Panc1 (cell line): ENCODE data around the gene ZNF609. TPM values are rescaled to one million over a fixed set of nuclear protein-coding genes. Genes with fewer than 3 reads are reported as not detected.

ENCODE experiments used
- ATAC-seq: fragments of 200-7000 bp; cut with Tn5 transposase; 2 replicates; pipeline ENCODE4 v1.9.1; 2020; ENCODE audit warnings: mild to moderate bottlenecking, moderate library complexity
- BruUV-seq: library from RNA; stranded (reverse); fragments of 400-500 nt; replicated peaks from 2 replicates; lab custom pipeline; 2021; lab: Mats Ljungman, UMichigan
- CTCF ChIA-PET: fragments of 300-600 bp; sonication (Branson Sonifier 250); formaldehyde crosslinking; loops from one replicate; lab custom pipeline; 2022; ENCODE audit warnings: antibody characterized with exemption; lab: Charles Lee
- POLR2A ChIA-PET: fragments of 300-600 bp; sonication (Branson Sonifier 250); formaldehyde crosslinking; loops from one replicate; lab custom pipeline; 2022; ENCODE audit warnings: antibody characterized with exemption; lab: Charles Lee
- DNase-seq: peaks from one replicate; pipeline ENCODE4 v3.0.0-alpha.2; 2010; ENCODE audit warnings: low read depth, low spot score
- H3K27ac ChIP-seq: 2 replicates; pipeline ENCODE4 v1.5.1; 2011; ENCODE audit warnings: mild to moderate bottlenecking, low read length, inconsistent platforms
- H3K27me3 ChIP-seq: fragments of 200-500 bp; sonication (Bioruptor generic); 2 replicates; pipeline ENCODE4 v1.6.0; 2014; ENCODE audit warnings: low read length, inconsistent platforms; ENCODE audit not compliant: control insufficient read depth, insufficient read depth
- H3K36me3 ChIP-seq: fragments of 200-500 bp; sonication (Bioruptor generic); 2 replicates; pipeline ENCODE4 v1.5.1; 2014; ENCODE audit warnings: inconsistent platforms, mild to moderate bottlenecking, low read length, moderate library complexity; ENCODE audit not compliant: control insufficient read depth, insufficient read depth
- H3K4me1 ChIP-seq: 2 replicates; pipeline ENCODE4 v1.5.1; 2011; ENCODE audit warnings: inconsistent platforms, mild to moderate bottlenecking, low read length, moderate library complexity; ENCODE audit not compliant: control insufficient read depth, insufficient read depth
- H3K4me3 ChIP-seq, 2 experiments: 2 replicates each; pipeline ENCODE4 v1.5.1; 2011 to 2012; ENCODE audit warnings: low read depth in 2 of 2, low read length in 2 of 2, mild to moderate bottlenecking in 2 of 2, inconsistent platforms in 1 of 2, moderate library complexity in 1 of 2
- H3K9me3 ChIP-seq: fragments of 200-500 bp; sonication (Bioruptor generic); 2 replicates; pipeline ENCODE4 v1.5.1; 2014; ENCODE audit warnings: low read depth, mild to moderate bottlenecking, inconsistent platforms, low read length, moderate library complexity; ENCODE audit not compliant: control insufficient read depth, insufficient read depth
- POLR2AphosphoS5 ChIP-seq: IDR thresholded peaks from 2 replicates; pipeline ENCODE4 v1.6.1; 2012; ENCODE audit warnings: mild to moderate bottlenecking, low read depth, low read length, moderate library complexity
- REST ChIP-seq, 2 experiments: IDR thresholded peaks; 2 replicates each; pipeline ENCODE4 v1.6.1; 2011 to 2012; ENCODE audit warnings: low read depth in 2 of 2, control low read depth in 1 of 2, low read length in 1 of 2, mild to moderate bottlenecking in 1 of 2, moderate library complexity in 1 of 2; ENCODE audit not compliant: insufficient read depth in 1 of 2
- SIN3A ChIP-seq: IDR thresholded peaks from 2 replicates; pipeline ENCODE4 v1.6.1; 2012; ENCODE audit warnings: low read depth, mild to moderate bottlenecking, low read length, moderate library complexity, borderline replicate concordance; ENCODE audit not compliant: insufficient read depth
- TCF7L2 ChIP-seq: IDR thresholded peaks from 2 replicates; pipeline ENCODE4 v1.6.1; 2011; ENCODE audit warnings: mild to moderate bottlenecking, low read depth, low read length, inconsistent platforms
- in situ Hi-C: cut with HindIII; loops from 2 replicates; pipeline ENCODE4 v1.10.0; 2016; ENCODE audit warnings: low sequenced_read_pairs, low pct_unique_long_range_greater_than_20kb
- intact Hi-C: fragments of 100-400 bp; cut with micrococcal nuclease; formaldehyde crosslinking; loops from one replicate; pipeline ENCODE4 v1.10.0; 2022; ENCODE audit not compliant: unreplicated experiment
- total RNA-seq: library from RNA; stranded (reverse); gene quantifications from one replicate; pipeline ENCODE4 v1.2.1, GENCODE V29; 2021; ENCODE audit not compliant: unreplicated experiment
- TF ChIP-seq, protein P1 (sequence below): fragments of 450-650 bp; IDR thresholded peaks from 2 replicates; pipeline ENCODE4 v1.5.1; 2017; ENCODE audit warnings: mild to moderate bottlenecking

Gene ZNF609
- total RNA-seq, 1 experiment from 2014 or later, result 47.2 TPM

DNA sequence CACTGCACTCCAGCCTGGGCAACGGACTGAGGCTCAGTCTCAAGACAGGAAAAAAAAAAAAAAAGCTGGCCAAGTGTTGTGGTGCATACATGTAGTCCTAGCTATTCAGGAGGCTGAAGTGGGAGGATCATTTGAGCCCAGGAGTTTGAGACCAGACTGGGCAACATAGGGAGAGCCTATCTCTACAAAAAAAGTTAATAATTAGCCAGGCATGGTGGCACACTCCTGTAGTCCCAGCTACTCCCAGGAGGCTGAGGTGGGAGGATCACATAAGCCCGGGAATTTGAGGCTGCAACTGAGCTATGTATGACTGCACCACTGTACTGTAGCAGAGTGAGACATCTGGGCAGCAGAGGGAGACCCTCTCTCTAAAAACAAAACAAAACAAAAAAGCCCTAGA lies 256.1 kb downstream of the ZNF609 start:
- TF ChIP-seq TCF7L2 (no peak), SIN3A (no peak), POLR2AphosphoS5 (no peak), REST (IDR thresholded peaks at IDR 0.05; ENCODE audit: insufficient read depth in 1 of 2, low read depth in 2 of 2, low read length in 1 of 2) (no peak)
- TF ChIP-seq, protein P1, sequence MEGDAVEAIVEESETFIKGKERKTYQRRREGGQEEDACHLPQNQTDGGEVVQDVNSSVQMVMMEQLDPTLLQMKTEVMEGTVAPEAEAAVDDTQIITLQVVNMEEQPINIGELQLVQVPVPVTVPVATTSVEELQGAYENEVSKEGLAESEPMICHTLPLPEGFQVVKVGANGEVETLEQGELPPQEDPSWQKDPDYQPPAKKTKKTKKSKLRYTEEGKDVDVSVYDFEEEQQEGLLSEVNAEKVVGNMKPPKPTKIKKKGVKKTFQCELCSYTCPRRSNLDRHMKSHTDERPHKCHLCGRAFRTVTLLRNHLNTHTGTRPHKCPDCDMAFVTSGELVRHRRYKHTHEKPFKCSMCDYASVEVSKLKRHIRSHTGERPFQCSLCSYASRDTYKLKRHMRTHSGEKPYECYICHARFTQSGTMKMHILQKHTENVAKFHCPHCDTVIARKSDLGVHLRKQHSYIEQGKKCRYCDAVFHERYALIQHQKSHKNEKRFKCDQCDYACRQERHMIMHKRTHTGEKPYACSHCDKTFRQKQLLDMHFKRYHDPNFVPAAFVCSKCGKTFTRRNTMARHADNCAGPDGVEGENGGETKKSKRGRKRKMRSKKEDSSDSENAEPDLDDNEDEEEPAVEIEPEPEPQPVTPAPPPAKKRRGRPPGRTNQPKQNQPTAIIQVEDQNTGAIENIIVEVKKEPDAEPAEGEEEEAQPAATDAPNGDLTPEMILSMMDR, result no peak
- Histone ChIP-seq H3K36me3 (no peaks in the 10 kb centered on the region), H3K27ac (no peak overlapping the region), H3K27me3 (no peaks in the 10 kb centered on the region), H3K9me3 (no peaks in the 10 kb centered on the region), H3K4me1 (no peaks in the 10 kb centered on the region), H3K4me3 (no peak overlapping the region)
- ATAC-seq (no peak), DNase-seq (no peak)
- BruUV-seq, result no TSS peak
- in situ Hi-C loops (no loop called here), intact Hi-C loops (no loop called here)
- POLR2A ChIA-PET, result interaction anchor here (0.6 kb wide), 1 partner anchor 302 kb away, joined by 4 read pairs; no protein-coding TSS in a partner anchor
- CTCF ChIA-PET, result interaction anchor here (0.6 kb wide), 2 partner anchors 11 to 581 kb away, joined by 3 to 5 read pairs; no protein-coding TSS in a partner anchor

GRCh38 chr15:64717130-64717529 lies 256.8 kb downstream of the ZNF609 start:
- H3K27me3 ChIP-seq, result no peaks in the 10 kb centered on the region
- POLR2A ChIA-PET, result interaction anchor here (0.6 kb wide), 1 partner anchor 193 kb away, joined by 11 read pairs; no protein-coding TSS in a partner anchor
- CTCF ChIA-PET, result interaction anchor here (0.6 kb wide), 1 partner anchor 11 kb away, joined by 5 read pairs; no protein-coding TSS in a partner anchor
- in situ Hi-C loops, result no loop called here
- no peaks in the 10 kb centered on the region for H3K9me3 ChIP-seq
- intact Hi-C loops, result no loop called here
- DNase-seq, result no peak
- TF ChIP-seq, protein P1, result no peak
- TF ChIP-seq SIN3A (no peak), TCF7L2 (no peak), REST (IDR thresholded peaks at IDR 0.05; ENCODE audit: insufficient read depth in 1 of 2, low read depth in 2 of 2, low read length in 1 of 2) (no peak), POLR2AphosphoS5 (no peak)
- H3K4me3 ChIP-seq, result no peak overlapping the region
- BruUV-seq, result no TSS peak
- no peak for ATAC-seq
- H3K36me3 ChIP-seq, result no peaks in the 10 kb centered on the region
- no peaks in the 10 kb centered on the region for H3K4me1 ChIP-seq
- H3K27ac ChIP-seq, result no peak overlapping the region
